WI38 (cell line): ENCODE results near the gene CLIP2.
A peak's percentile ranks its signal among the peaks of the same experiment; 100 is the strongest.
"Not testable (repeated sequence)": the region's sequence is repeated elsewhere in the genome, so short reads cannot be mapped to it uniquely, and the experiment has no call there.

Experiments used
- H3K4me3 ChIP-seq: 2 replicates; pipeline ENCODE4 v1.5.1; 2011; ENCODE audit warnings: low read depth, mild to moderate bottlenecking, control low read depth, low read length
- TF ChIP-seq, protein P1 (sequence below): IDR thresholded peaks from 2 replicates; pipeline ENCODE4 v1.5.1; 2012; ENCODE audit warnings: low read depth, mild to moderate bottlenecking, control low read depth, low read length

The CLIP2 gene

GRCh38 chr7:74289018-74289658 is at the start of gene CLIP2:
Gene CLIP2, plus strand, starts transcription at chr7:74289407. Its CDS starts 28,140 bp downstream, at chr7:74317547.
- peak within 1 kb of the TSS; percentile 73 for H3K4me3 ChIP-seq
- TF ChIP-seq, protein P1, sequence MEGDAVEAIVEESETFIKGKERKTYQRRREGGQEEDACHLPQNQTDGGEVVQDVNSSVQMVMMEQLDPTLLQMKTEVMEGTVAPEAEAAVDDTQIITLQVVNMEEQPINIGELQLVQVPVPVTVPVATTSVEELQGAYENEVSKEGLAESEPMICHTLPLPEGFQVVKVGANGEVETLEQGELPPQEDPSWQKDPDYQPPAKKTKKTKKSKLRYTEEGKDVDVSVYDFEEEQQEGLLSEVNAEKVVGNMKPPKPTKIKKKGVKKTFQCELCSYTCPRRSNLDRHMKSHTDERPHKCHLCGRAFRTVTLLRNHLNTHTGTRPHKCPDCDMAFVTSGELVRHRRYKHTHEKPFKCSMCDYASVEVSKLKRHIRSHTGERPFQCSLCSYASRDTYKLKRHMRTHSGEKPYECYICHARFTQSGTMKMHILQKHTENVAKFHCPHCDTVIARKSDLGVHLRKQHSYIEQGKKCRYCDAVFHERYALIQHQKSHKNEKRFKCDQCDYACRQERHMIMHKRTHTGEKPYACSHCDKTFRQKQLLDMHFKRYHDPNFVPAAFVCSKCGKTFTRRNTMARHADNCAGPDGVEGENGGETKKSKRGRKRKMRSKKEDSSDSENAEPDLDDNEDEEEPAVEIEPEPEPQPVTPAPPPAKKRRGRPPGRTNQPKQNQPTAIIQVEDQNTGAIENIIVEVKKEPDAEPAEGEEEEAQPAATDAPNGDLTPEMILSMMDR, result no peak

DNA sequence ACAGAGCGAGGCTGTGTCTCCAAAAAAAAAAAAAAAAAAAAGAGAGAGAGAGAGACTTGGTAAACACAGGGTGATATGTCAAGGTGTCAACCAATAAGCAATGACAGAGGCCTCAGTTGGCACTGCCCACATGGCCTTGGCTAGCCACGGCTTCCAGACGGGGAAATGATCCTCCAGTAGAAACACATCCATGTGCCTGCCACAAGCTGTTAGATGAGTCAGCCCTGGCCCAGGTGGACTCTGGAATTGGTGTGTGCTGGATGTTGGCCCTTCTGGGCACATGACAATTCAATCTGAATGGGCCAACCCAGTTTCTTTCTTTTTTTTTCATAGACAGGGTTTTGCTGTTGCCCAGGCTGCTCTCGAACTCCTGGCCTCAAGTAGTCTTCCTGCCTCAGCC is 48.7 kb upstream of the CLIP2 start:
- H3K4me3 ChIP-seq, result no peak overlapping the region
- TF ChIP-seq, protein P1, result no peak

DNA sequence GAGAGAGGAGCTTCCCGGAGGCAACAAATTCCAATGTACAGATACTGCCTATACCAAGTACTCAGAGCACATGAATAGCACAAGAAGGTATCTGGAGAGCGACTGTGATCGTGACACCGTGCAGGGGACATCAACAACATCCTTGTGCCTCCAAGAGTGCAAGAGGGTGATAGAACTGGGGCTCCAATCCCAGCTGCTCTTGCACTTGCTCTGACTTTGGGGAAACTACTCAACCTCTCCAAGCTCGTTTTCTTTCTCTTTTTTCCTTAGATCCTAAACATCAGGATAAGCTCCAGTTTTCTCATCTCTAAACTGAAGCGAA is 47.1 kb upstream of the CLIP2 start:
- no peak overlapping the region for H3K4me3 ChIP-seq
- TF ChIP-seq, protein P1, result no peak

DNA sequence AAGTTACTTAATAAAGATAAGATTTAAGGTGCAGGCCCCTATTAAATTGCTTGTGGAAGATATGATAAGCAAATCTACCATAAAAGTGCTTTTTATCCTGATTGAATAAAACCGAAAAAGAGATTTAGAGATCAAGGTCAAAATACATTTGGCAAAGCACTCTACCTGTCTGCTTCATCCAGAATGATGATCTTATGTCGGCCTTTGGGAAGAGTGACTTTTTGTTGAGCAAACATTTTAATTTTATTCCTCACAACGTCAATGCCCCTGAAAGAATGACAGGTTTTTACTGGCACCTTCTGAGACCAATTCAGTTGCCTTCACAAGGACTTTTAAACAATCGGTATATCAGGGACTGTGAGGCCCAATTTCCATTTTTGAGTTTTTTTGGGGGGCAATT is 42.7 kb upstream of the CLIP2 start:
- TF ChIP-seq, protein P1, result no peak

DNA sequence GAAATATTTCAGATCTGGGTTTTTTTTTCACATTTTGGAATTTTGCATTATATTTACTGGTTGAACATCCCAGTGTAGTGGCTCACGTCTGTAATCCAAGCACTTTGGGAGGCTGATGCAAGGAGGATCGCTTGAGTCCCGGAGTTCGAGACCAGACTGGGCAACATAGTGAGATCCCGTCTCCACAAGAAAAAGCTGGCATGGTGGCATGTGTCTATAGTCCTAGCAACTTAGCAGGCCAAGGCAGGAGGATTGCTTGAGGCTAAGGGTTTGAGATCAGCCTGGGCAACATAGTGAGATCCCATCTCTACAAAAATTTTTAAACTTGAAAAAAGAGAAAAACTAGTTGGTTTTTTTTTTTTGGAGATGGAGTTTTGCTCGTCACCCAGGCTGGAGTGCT is 41.1 kb upstream of the CLIP2 start:
- no peak overlapping the region for H3K4me3 ChIP-seq
- TF ChIP-seq, protein P1, result no peak

More for the DNA sequence above, 42.7 kb upstream of the CLIP2 start:
- H3K4me3 ChIP-seq, result no peak overlapping the region

GRCh38 chr7:74249058-74249457 is 40.1 kb upstream of the CLIP2 start:
- H3K4me3 ChIP-seq, result not testable (repeated sequence)

DNA sequence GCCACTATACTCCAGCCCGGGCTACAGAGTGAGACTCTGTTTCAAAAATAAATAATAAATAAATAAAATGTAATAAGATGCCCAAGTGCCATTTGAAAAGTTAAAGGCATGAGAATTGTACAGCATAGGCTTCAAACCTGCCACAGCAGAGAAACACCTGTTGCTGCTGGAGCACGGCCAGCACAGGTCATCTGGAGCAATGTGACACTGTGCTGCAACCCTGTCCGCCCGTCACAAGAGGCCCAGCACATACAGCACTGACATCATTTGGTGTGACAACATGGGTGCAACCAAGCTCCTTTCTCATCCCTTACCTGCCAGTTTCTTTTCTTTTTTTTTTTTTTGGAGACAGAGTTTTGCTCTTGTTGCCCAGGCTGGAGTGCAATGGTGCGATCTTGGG is 36.3 kb upstream of the CLIP2 start:
- peak overlapping the region; percentile 90 for H3K4me3 ChIP-seq
- TF ChIP-seq, protein P1, result no peak

DNA sequence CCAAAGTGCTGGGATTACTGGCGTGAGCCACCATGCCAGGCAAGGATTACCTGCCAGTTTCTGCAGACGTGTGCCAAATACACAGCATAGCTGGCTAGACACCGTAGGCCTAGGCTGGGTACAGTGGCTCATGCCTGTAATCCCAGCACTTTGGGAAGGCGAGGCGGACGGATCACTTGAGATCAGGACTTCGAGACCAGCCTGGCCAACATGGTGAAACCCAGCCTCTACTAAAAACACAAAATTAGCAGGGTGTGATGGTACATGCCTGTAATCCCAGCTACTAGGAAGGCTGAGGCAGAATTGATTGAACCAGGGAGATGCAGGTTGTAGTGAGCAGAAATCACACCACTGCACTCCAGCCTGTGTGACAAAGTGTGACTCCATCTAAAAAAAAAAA is 35.9 kb upstream of the CLIP2 start:
- TF ChIP-seq, protein P1, result no peak
- peak overlapping the region; percentile 90 for H3K4me3 ChIP-seq
